WTC11 (cell line): ENCODE data around the gene PNCK.

Experiments used
- HMGA2 ChIP-seq: fragments of 250-450 bp; sonication (Bioruptor Pico); IDR thresholded peaks from 2 replicates; pipeline ENCODE4 v1.4.0; 2021; ENCODE audit warnings: mild to moderate bottlenecking, moderate library complexity
- NFE2L1 ChIP-seq: sonication (generic); formaldehyde crosslinking; IDR thresholded peaks from 2 replicates; pipeline ENCODE4 v1.8.1; 2023; ENCODE audit warnings: missing genetic modification reagents
- NR3C1 ChIP-seq: sonication (generic); formaldehyde crosslinking; conservative IDR thresholded peaks from 2 replicates; pipeline ENCODE4 v1.8.1; 2023; ENCODE audit warnings: low read depth, mild to moderate bottlenecking, missing genetic modification reagents
- SP1 ChIP-seq: sonication (generic); formaldehyde crosslinking; conservative IDR thresholded peaks from 2 replicates; pipeline ENCODE4 v1.8.1; 2022; ENCODE audit warnings: missing genetic modification reagents
- TCF7 ChIP-seq: sonication (generic); formaldehyde crosslinking; IDR thresholded peaks from 2 replicates; pipeline ENCODE4 v1.8.0; 2022; ENCODE audit warnings: mild to moderate bottlenecking, low read depth, missing genetic modification reagents, moderate library complexity
- TF ChIP-seq, protein P1 (sequence below): sonication (generic); formaldehyde crosslinking; IDR thresholded peaks from 2 replicates; pipeline ENCODE4 v1.8.1; 2022; ENCODE audit warnings: low read depth, missing genetic modification reagents, borderline replicate concordance
- TF ChIP-seq, protein P2 (sequence below): sonication (generic); formaldehyde crosslinking; IDR thresholded peaks from 2 replicates; pipeline ENCODE4 v1.8.0; 2022; ENCODE audit warnings: mild to moderate bottlenecking, missing genetic modification reagents
- TF ChIP-seq, protein P3 (sequence below): fragments of 200-600 bp; IDR thresholded peaks from 2 replicates; pipeline ENCODE4 v1.8.0; 2022; ENCODE audit warnings: antibody characterized with exemption
- TF ChIP-seq, protein P4 (sequence below): sonication (generic); formaldehyde crosslinking; IDR thresholded peaks from 2 replicates; pipeline ENCODE4 v1.8.0; 2022; ENCODE audit warnings: missing genetic modification reagents
- TF ChIP-seq, protein P5 (sequence below): sonication (generic); formaldehyde crosslinking; IDR thresholded peaks from 2 replicates; pipeline ENCODE4 v1.8.1; 2023; ENCODE audit warnings: mild to moderate bottlenecking, missing genetic modification reagents

DNA sequence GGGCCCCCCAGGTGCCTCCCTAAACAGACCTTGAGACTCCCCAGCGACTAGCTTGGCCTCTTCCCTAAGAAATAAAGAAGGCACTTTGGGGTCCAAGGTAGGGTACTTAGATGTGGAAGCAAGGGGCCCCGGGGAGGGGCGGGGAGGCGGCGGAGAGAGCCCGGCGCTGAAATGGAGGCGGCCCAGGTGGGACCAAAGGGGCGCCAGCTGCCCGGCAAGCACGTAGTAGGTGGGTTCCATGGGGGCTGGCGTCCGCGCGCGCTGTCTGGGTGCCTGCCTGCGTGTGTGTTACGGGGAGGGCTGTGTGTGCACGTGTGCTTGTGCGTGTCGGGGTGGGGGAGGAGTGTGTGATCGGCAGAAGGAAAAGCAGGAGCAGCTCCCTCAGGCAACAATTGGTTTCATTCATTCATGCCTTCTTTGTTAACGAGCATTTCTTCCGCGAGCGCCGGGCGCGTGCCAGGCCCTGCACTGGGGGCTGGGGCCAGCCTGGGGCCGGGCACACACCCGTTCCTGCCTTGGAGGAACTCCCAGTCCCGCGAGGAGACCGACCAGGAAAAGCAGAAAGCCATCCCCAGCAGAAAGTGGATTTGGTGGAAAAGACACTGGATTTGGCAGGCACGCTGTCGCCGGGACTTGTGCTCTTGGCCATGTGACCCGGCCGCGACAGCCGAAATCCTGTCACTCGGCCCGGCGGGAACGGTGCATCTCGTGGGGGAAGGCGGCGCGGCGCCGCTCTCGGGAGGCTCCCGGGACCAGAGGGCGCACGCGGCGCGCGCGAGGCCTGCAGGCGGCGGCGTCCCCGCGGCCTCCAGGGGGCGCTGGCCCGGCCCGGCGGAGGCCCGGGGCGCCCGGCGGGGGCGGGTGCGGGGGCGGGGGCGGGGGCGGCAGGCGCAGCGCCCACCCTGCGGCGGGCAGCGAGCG, 29.9 kb downstream of the PNCK start:
- TF ChIP-seq SP1 (CRISPR knock-in tag) (no peak), NR3C1 (CRISPR knock-in tag) (no peak), HMGA2 (CRISPR knock-in tag) (no peak), TCF7 (CRISPR knock-in tag) (no peak), NFE2L1 (CRISPR knock-in tag) (no peak)
- TF ChIP-seq, protein P1, sequence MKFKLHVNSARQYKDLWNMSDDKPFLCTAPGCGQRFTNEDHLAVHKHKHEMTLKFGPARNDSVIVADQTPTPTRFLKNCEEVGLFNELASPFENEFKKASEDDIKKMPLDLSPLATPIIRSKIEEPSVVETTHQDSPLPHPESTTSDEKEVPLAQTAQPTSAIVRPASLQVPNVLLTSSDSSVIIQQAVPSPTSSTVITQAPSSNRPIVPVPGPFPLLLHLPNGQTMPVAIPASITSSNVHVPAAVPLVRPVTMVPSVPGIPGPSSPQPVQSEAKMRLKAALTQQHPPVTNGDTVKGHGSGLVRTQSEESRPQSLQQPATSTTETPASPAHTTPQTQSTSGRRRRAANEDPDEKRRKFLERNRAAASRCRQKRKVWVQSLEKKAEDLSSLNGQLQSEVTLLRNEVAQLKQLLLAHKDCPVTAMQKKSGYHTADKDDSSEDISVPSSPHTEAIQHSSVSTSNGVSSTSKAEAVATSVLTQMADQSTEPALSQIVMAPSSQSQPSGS (CRISPR knock-in tag): no peak
- TF ChIP-seq, protein P2, sequence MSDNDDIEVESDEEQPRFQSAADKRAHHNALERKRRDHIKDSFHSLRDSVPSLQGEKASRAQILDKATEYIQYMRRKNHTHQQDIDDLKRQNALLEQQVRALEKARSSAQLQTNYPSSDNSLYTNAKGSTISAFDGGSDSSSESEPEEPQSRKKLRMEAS (CRISPR knock-in tag): no peak
- TF ChIP-seq, protein P3, sequence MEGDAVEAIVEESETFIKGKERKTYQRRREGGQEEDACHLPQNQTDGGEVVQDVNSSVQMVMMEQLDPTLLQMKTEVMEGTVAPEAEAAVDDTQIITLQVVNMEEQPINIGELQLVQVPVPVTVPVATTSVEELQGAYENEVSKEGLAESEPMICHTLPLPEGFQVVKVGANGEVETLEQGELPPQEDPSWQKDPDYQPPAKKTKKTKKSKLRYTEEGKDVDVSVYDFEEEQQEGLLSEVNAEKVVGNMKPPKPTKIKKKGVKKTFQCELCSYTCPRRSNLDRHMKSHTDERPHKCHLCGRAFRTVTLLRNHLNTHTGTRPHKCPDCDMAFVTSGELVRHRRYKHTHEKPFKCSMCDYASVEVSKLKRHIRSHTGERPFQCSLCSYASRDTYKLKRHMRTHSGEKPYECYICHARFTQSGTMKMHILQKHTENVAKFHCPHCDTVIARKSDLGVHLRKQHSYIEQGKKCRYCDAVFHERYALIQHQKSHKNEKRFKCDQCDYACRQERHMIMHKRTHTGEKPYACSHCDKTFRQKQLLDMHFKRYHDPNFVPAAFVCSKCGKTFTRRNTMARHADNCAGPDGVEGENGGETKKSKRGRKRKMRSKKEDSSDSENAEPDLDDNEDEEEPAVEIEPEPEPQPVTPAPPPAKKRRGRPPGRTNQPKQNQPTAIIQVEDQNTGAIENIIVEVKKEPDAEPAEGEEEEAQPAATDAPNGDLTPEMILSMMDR: no peak
- TF ChIP-seq, protein P4, sequence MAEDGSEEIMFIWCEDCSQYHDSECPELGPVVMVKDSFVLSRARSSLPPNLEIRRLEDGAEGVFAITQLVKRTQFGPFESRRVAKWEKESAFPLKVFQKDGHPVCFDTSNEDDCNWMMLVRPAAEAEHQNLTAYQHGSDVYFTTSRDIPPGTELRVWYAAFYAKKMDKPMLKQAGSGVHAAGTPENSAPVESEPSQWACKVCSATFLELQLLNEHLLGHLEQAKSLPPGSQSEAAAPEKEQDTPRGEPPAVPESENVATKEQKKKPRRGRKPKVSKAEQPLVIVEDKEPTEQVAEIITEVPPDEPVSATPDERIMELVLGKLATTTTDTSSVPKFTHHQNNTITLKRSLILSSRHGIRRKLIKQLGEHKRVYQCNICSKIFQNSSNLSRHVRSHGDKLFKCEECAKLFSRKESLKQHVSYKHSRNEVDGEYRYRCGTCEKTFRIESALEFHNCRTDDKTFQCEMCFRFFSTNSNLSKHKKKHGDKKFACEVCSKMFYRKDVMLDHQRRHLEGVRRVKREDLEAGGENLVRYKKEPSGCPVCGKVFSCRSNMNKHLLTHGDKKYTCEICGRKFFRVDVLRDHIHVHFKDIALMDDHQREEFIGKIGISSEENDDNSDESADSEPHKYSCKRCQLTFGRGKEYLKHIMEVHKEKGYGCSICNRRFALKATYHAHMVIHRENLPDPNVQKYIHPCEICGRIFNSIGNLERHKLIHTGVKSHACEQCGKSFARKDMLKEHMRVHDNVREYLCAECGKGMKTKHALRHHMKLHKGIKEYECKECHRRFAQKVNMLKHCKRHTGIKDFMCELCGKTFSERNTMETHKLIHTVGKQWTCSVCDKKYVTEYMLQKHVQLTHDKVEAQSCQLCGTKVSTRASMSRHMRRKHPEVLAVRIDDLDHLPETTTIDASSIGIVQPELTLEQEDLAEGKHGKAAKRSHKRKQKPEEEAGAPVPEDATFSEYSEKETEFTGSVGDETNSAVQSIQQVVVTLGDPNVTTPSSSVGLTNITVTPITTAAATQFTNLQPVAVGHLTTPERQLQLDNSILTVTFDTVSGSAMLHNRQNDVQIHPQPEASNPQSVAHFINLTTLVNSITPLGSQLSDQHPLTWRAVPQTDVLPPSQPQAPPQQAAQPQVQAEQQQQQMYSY (CRISPR knock-in tag): no peak
- TF ChIP-seq, protein P5, sequence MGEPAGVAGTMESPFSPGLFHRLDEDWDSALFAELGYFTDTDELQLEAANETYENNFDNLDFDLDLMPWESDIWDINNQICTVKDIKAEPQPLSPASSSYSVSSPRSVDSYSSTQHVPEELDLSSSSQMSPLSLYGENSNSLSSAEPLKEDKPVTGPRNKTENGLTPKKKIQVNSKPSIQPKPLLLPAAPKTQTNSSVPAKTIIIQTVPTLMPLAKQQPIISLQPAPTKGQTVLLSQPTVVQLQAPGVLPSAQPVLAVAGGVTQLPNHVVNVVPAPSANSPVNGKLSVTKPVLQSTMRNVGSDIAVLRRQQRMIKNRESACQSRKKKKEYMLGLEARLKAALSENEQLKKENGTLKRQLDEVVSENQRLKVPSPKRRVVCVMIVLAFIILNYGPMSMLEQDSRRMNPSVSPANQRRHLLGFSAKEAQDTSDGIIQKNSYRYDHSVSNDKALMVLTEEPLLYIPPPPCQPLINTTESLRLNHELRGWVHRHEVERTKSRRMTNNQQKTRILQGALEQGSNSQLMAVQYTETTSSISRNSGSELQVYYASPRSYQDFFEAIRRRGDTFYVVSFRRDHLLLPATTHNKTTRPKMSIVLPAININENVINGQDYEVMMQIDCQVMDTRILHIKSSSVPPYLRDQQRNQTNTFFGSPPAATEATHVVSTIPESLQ (CRISPR knock-in tag): no peak
